Calu3 (cell line): ENCODE results near the gene UACA. TPM values are rescaled to one million over a fixed set of nuclear protein-coding genes. Genes with fewer than 3 reads are reported as not detected.

Source experiments
- BruUV-seq: library from RNA; stranded (reverse); fragments of 400-500 nt; replicated peaks from 2 replicates; lab custom pipeline; 2021; lab: Mats Ljungman, UMichigan
- CTCF ChIA-PET: fragments of 300-600 bp; sonication (Branson Sonifier 250); formaldehyde crosslinking; loops from one replicate; lab custom pipeline; 2022; ENCODE audit warnings: antibody characterized with exemption; lab: Charles Lee
- DNase-seq: peaks from one replicate; pipeline ENCODE4 v3.0.0; 2022
- H3K27ac Mint-ChIP-seq: one replicate; pipeline ENCODE4 v1.8.0; 2022; ENCODE audit warnings: mixed read lengths; ENCODE audit not compliant: unreplicated experiment
- H3K27me3 Mint-ChIP-seq: one replicate; pipeline ENCODE4 v1.8.0; 2022; ENCODE audit warnings: mixed read lengths; ENCODE audit not compliant: unreplicated experiment
- H3K36me3 Mint-ChIP-seq: one replicate; pipeline ENCODE4 v1.8.0; 2022; ENCODE audit warnings: mild to moderate bottlenecking, moderate library complexity, mixed read lengths; ENCODE audit not compliant: insufficient read depth, unreplicated experiment
- H3K4me1 Mint-ChIP-seq: one replicate; pipeline ENCODE4 v1.8.0; 2022; ENCODE audit warnings: mild to moderate bottlenecking, low read depth, mixed read lengths; ENCODE audit not compliant: unreplicated experiment
- H3K4me3 Mint-ChIP-seq: one replicate; pipeline ENCODE4 v1.8.0; 2022; ENCODE audit warnings: mild to moderate bottlenecking, low read depth, moderate library complexity, mixed read lengths; ENCODE audit not compliant: unreplicated experiment
- H3K9me3 Mint-ChIP-seq: one replicate; pipeline ENCODE4 v1.8.0; 2022; ENCODE audit warnings: low read depth, mixed read lengths; ENCODE audit not compliant: unreplicated experiment
- intact Hi-C: fragments of 100-400 bp; cut with micrococcal nuclease; formaldehyde crosslinking; loops from one replicate; pipeline ENCODE4 v1.10.0; 2022; ENCODE audit not compliant: unreplicated experiment
- total RNA-seq: library from RNA; stranded (reverse); gene quantifications from 2 replicates; pipeline ENCODE4 v1.2.3, GENCODE V29; 2022
- TF ChIP-seq, protein P1 (sequence below): fragments of 200-600 bp; IDR thresholded peaks from one replicate; pipeline ENCODE4 v1.8.0; 2022; ENCODE audit warnings: antibody characterized with exemption; ENCODE audit not compliant: unreplicated experiment

Gene UACA
- total RNA-seq, 1 experiment from 2014 or later: 35.5 TPM

DNA sequence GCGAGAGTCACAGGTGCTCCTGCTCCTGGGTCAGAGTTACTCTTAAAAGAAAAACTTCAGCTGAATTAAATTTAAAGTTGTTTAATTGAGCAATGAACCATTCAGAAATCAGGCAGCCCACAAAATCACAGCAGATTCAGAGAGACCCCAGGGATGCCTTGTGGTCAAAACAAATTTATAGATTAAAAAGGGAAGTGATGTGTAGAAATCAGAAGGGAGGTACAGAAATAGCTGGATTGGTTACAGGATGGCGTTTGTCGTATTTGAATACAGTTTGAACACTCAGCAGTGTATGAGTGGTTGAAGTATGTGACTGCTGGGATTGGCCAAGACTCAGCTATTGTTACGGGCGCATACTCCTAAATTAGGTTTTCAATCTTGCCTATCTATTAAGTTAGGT lies 58.6 kb downstream of the UACA start:
- BruUV-seq: no TSS peak
- Mint-ChIP-seq H3K4me3 (no peak overlapping the region), H3K4me1 (peaks cover 45% of the 10 kb centered on the region), H3K27ac (no peak overlapping the region), H3K27me3 (no peaks in the 10 kb centered on the region), H3K9me3 (no peaks in the 10 kb centered on the region), H3K36me3 (no peaks in the 10 kb centered on the region)
- TF ChIP-seq, protein P1, sequence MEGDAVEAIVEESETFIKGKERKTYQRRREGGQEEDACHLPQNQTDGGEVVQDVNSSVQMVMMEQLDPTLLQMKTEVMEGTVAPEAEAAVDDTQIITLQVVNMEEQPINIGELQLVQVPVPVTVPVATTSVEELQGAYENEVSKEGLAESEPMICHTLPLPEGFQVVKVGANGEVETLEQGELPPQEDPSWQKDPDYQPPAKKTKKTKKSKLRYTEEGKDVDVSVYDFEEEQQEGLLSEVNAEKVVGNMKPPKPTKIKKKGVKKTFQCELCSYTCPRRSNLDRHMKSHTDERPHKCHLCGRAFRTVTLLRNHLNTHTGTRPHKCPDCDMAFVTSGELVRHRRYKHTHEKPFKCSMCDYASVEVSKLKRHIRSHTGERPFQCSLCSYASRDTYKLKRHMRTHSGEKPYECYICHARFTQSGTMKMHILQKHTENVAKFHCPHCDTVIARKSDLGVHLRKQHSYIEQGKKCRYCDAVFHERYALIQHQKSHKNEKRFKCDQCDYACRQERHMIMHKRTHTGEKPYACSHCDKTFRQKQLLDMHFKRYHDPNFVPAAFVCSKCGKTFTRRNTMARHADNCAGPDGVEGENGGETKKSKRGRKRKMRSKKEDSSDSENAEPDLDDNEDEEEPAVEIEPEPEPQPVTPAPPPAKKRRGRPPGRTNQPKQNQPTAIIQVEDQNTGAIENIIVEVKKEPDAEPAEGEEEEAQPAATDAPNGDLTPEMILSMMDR: no peak
- no peak for DNase-seq
- intact Hi-C loops: no loop called here
- CTCF ChIA-PET: interaction anchor here (0.6 to 4.6 kb wide), 2 partner anchors 18 to 1039 kb away, joined by 3 to 28 read pairs; no protein-coding TSS in a partner anchor

DNA sequence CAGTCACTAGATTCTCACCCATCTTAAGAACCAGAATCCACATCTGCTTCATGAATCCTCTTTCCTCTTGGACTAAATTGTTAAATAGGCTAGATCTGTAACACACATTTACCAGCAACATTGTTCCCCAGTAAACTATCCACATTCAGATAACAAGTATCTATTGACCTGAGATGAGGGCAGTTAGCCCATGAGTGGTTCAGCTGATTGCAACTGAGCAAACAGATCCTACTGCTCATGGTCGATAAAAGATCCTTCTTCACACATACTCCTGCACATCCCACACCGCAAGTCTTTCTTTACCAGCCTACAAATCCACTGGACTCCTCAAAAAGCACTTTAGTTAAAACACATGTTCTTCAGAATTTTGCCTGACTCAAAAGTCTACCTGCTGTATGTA lies 59.2 kb downstream of the UACA start:
- no peaks in the 10 kb centered on the region for H3K9me3 Mint-ChIP-seq
- CTCF ChIA-PET: interaction anchor here (0.5 to 4.6 kb wide), 2 partner anchors 19 to 68 kb away, joined by 3 to 28 read pairs; no protein-coding TSS in a partner anchor
- DNase-seq: no peak

DNA sequence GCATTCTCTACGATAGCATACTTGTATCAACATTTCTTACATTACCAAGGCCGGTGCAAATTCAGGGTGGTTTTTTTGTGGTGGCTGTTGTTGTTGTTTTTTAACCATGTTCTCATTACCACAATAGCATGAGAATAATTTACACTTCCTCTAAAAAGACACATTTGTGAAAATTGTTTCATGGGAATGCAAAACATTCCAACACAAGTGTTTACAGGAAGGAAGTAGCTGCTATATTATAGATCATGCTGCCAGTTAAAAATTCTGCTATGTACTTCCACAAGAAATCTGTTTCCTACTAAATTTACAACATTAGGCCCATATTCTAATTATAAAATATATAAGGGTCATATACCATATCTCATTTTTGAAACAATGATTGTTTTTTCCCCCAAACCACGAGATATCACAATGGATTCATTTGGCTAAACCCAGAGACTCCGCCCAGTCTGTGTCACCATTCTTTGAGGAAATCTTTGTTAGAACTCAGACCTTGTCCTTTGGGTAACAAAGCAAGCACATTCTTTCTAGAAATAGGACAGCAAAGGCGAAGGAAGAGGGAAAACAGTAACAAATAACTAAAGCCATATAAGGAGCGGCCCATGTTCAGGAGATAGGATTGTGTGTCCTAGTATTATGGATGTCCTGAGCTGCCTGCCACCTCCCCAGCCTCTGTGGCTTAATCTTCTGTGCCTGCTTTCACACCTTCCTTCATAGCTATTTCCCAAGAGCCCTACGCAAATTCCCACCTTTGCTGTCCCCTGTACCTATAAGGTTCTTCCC lies 60.1 kb downstream of the UACA start:
- peak; percentile 28 for DNase-seq
- Mint-ChIP-seq H3K4me1 (peaks cover 60% of the 10 kb centered on the region), H3K4me3 (no peak overlapping the region), H3K27me3 (no peaks in the 10 kb centered on the region), H3K36me3 (no peaks in the 10 kb centered on the region), H3K9me3 (no peaks in the 10 kb centered on the region), H3K27ac (peak overlapping the region; percentile 51)
- CTCF ChIA-PET: interaction anchor here (0.6 to 4.6 kb wide), 5 partner anchors 11 to 108 kb away, joined by 3 to 28 read pairs (median 3); no protein-coding TSS in a partner anchor
- BruUV-seq: no TSS peak
- TF ChIP-seq, protein P1: no peak
- intact Hi-C loops: no loop called here

More for the DNA sequence above, 59.2 kb downstream of the UACA start:
- BruUV-seq: no TSS peak
- intact Hi-C loops: no loop called here
- peaks cover 51% of the 10 kb centered on the region for H3K4me1 Mint-ChIP-seq
- H3K4me3 Mint-ChIP-seq: no peak overlapping the region
- H3K27ac Mint-ChIP-seq: no peak overlapping the region
- no peaks in the 10 kb centered on the region for H3K27me3 Mint-ChIP-seq
- no peaks in the 10 kb centered on the region for H3K36me3 Mint-ChIP-seq
- TF ChIP-seq, protein P1: no peak

DNA sequence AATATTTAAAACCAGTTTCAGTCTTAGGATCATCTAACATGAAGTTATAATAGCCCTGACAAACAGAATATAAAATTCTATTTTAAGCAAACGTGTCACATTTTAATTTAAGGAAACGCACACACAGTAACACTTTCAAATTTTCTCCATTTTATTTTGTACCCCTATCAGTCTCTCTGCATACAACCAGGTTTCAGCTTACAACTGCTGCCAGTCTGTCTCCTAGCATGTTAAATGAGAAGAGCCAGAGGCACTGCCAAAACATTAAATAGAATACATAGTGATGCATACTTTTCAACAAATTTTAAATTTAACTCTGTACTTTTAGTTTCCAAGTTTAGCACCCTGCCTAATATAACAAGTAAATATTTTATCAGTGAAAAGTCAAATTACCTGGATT lies 60.8 kb downstream of the UACA start:
- TF ChIP-seq, protein P1: no peak
- intact Hi-C loops: no loop called here
- Mint-ChIP-seq H3K27ac (peak overlapping the region; percentile 66), H3K36me3 (no peaks in the 10 kb centered on the region), H3K27me3 (no peaks in the 10 kb centered on the region), H3K9me3 (no peaks in the 10 kb centered on the region), H3K4me3 (peak overlapping the region; percentile 72), H3K4me1 (peaks cover 61% of the 10 kb centered on the region)
- no TSS peak for BruUV-seq
- no peak for DNase-seq
- CTCF ChIA-PET: interaction anchor here (0.6 to 4.6 kb wide), 3 partner anchors 14 to 60 kb away, joined by 3 to 28 read pairs (median 5); no protein-coding TSS in a partner anchor
